ENCODE data around the gene IL16.

The IL16 gene

GRCh38 chr15:81297147-81297572, 100.5 kb downstream of the IL16 start:
- intact Hi-C loops (cut with DNase I), result no loop called here
- no peak for DNase-seq

- intact Hi-C loops (cut with DNase I), result no loop called here
- DNase-seq, result peak in 5 of 42 donors; percentile 24 to 62 (median 44)
Observed at GRCh38 chr15:81297603-81298575, 101.2 kb downstream of the IL16 start.

DNA sequence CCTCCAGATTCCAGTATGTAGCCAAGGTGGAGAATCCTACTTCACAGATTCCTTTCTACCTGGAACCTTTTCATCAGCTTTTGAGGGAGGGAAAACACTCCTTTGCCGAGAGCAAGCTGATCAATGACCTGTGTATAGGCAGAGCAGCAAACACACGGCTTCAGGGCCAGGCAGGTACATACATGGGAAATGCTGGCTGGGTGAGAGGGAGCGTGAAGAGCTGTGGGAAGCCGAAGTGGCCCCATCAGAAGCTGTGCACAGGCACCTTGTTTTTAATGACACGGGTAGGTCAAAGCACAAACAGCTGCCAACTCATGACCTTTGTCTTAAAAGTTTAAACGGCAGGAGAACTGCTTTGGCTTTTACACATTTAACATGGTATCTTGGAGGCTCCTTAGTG, 101.9 kb downstream of the IL16 start:
- intact Hi-C loops (cut with DNase I), result no loop called here
- no peak for DNase-seq

GRCh38 chr15:81299156-81299555, 102.5 kb downstream of the IL16 start:
- DNase-seq, result no peak
- intact Hi-C loops (cut with DNase I), result no loop called here

DNA sequence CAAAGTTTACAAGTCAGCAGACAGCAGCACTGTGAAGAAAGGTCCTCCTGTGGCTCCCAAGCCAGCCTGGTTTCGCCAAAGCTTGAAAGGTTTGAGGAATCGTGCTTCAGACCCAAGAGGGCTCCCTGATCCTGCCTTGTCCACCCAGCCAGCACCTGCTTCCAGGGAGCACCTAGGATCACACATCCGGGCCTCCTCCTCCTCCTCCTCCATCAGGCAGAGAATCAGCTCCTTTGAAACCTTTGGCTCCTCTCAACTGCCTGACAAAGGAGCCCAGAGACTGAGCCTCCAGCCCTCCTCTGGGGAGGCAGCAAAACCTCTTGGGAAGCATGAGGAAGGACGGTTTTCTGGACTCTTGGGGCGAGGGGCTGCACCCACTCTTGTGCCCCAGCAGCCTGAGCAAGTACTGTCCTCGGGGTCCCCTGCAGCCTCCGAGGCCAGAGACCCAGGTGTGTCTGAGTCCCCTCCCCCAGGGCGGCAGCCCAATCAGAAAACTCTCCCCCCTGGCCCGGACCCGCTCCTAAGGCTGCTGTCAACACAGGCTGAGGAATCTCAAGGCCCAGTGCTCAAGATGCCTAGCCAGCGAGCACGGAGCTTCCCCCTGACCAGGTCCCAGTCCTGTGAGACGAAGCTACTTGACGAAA, 103.1 kb downstream of the IL16 start:
- intact Hi-C loops (cut with DNase I), result no loop called here
- DNase-seq, result no peak

GRCh38 chr15:81301385-81301784, 104.7 kb downstream of the IL16 start:
- no peak for DNase-seq
- intact Hi-C loops (cut with DNase I), result no loop called here

DNA sequence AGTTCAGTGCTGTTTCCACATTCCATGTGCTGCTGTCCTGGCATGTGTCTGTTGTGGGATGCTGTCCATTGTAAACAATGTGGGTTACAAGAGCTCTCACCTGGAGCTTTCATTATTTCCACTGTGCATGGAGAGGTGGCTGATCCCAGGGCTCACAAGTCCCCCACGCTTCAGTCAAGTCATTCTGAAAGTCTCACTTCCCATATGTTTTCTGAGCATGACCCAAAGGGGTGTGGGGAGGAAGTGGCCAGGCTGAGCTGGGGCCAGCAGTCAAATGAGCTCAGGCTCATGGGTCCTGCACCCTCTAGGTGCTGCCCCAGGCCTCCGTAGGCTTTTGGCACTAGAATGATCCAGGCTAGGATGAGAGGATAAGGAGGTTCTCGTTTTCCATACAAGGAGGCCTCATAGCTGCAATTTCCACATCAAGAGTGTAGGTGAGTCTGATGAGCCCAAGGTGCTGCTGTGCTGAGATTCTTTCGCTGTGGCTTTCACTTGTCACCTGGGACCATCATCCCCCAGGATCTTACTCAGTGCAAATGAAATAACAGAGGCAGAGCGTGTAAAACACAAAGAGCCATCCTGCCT, 105.2 kb downstream of the IL16 start:
- intact Hi-C loops (cut with DNase I), result no loop called here
- DNase-seq, result peak in 10 of 42 donors; percentile 33 to 53 (median 40)

DNA sequence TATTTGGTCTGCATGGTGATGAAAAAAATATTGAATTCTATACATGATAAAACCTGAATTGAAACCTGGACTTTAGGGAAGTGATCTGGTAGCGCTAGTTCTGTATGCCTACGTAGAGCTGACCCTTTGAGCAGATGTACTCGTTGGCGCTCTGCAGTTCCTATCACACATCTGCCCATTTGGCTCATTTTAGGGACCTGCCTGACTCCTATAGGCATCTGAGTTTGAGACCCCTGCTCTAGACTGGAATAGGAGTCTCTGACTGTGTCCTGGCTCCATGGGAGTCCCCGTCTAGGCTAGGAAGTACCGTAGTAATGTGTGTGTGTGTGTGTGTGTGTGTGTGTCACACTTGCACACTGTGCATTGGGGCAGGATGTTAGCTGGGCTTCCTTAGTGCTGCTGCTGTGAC, 106.0 kb downstream of the IL16 start:
- DNase-seq, result peak in 1 of 42 donors; percentile 27
- intact Hi-C loops (cut with DNase I), result no loop called here

DNA sequence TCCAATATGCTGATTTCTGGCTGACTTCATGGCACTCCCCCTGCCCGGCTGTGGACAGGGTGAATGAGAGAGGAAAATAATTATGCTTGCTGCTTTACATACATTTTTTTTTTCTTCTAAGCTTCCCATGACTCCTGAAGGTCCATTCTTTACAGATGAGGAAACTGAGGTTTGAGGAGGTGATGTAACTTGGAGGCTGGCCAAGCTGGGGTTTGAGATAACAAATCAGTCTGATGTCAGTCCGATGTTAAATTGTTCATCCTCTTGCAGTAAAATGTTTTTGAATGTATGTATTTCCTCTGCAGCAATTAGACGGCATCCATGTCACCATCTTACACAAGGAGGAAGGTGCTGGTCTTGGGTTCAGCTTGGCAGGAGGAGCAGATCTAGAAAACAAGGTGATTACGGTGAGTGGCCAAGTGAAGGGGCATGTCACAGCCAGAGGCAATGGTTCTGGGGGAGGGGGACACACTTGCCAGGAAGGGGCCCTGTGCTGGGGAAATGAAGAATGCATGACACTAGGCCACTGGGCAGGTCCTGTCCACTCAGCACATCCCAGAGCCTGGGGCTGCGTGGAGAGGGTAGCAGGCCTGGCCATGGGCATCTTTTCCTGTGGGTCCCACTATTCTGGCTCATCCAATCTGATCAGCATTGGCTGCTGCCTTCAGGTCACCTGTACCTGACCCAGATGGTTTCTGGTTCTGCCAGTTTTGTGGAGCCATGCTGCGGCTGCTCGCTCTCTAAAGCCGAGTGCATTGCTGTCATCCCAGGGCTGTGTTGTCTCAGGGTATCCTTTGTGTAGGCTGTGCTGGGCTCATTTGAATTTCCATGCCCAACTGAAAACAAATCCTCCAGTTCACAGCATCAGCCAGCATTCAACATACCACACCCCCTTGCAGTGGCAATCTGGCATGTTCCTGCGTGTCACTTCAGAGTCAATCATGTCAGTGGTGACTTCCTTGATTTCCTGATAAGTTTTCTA, 106.9 kb downstream of the IL16 start:
- DNase-seq, result peak in 1 of 42 donors; percentile 18

DNA sequence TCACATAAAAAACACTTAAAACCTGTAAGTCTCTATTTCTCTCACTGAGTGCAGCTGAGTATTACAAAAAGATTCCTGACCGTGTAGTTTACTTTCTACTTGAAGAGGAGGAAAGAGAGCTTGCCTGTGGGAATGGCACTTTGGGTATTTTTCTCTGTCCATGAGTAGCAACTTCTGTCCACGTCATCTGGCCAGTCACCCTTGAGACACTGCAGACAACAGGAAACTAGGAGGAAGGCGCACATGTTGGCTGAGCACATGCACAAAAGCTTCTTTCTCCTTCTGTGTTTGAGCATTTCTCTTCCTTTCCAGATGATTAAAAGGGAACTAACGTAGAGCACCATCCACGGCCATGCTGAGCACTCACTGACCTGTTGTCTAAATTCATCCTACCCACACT, 107.5 kb downstream of the IL16 start:
- intact Hi-C loops (cut with DNase I), result no loop called here
- DNase-seq, result peak in 9 of 42 donors; percentile 30 to 54 (median 45)

More for the DNA sequence above, 106.9 kb downstream of the IL16 start:
- intact Hi-C loops (cut with DNase I), result no loop called here

- no peak for DNase-seq
- intact Hi-C loops (cut with DNase I), result no loop called here
Observed at GRCh38 chr15:81308260-81308659, 111.6 kb downstream of the IL16 start.

GRCh38 chr15:81309647-81310450, 113.2 kb downstream of the IL16 start:
- peak in 1 of 42 donors; percentile 14 for DNase-seq
- intact Hi-C loops (cut with DNase I), result no loop called here

GRCh38 chr15:81310480-81310879, 113.8 kb downstream of the IL16 start:
- no peak for DNase-seq
- intact Hi-C loops (cut with DNase I), result no loop called here

DNA sequence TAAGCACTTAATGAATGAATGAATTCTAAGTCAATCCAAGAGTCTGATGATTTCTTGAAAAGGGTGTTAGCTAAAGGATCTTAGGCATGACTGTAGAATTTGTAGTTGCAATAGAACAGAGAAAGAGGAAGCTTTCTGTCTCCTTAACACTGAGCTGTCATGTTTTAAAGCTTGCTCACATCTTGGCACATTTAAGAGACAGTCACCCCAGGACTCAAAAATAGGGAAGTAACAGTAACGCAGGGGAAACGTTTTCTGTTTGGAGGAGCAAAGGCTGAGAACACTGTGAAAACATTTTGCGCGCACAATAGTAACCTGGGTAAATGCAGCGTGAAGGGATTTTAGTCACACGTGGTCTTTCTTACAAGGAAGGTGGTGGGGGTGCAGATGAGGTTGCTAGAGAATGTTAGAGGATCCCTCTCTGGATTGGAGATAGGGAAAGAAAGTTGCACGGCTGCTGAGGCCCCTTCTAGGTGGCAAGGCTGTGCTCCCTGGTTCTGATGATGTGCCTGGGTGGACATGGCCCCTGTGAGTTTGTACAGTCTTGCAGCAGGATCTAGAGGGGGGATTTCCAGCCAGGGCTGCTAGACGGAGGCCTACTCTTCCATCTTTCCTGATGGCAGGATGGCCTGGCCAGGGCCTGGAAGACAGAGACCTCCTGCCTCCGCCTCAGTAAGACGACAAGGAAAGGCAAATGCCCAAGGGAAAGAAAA, 115.2 kb downstream of the IL16 start:
- intact Hi-C loops (cut with DNase I), result no loop called here

GRCh38 chr15:81312790-81313543, 116.3 kb downstream of the IL16 start:
- DNase-seq, result peak in 30 of 42 donors; percentile 29 to 84 (median 54)
- intact Hi-C loops (cut with DNase I), result no loop called here

More for the DNA sequence above, 115.2 kb downstream of the IL16 start:
- DNase-seq, result no peak

DNA sequence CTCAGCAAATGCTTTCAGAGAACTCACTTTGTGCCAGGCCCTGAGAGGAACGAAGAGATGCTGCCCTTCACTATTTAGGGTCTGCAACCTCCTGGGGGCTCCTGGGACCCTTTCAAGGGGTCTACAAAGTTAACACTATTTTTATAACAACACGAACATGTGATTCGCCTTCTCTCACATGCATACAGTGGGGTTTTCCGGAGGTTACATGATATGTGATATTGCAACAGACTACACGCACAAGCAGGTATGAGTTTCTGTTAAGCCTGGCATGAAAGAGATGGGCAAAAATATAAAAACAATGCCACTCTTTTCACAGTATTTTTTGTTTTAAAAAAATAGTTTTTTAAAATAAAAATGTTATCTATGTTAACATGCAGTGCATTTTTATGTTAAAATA, 117.0 kb downstream of the IL16 start:
- DNase-seq, result no peak
- intact Hi-C loops (cut with DNase I), result no loop called here

Data from head of caudate nucleus (tissue), 42 donors.